C4-2B (cell line): ENCODE results near the gene RIC3.

Experiments
- CTCF ChIP-seq: fragments of 450-650 bp; conservative IDR thresholded peaks from 2 replicates; pipeline ENCODE4 v1.5.1; 2017; ENCODE audit warnings: mild to moderate bottlenecking
- ZFX ChIP-seq: fragments of 450-650 bp; IDR thresholded peaks from 2 replicates; pipeline ENCODE4 v1.6.1; 2017

- no peak for TF ChIP-seq CTCF
- TF ChIP-seq ZFX, result no peak
Measured at GRCh38 chr11:8106679-8107078, 62.1 kb downstream of the RIC3 start.
